Measurements from ENCODE around the gene SMYD3. TPM values are rescaled to one million over a fixed set of nuclear protein-coding genes. Genes with fewer than 3 reads are reported as not detected.

The SMYD3 gene
- polyA plus RNA-seq, 2 of the 4 experiments (the other 2 are of a cell fraction) = 18.2 to 35.2 TPM

- POLR2A ChIA-PET = no interaction called here
- DNase-seq (ENCODE audit: low read depth in 1 of 2, low spot score in 1 of 2) = no peak
Measured at GRCh38 chr1:246161626-246162025, 345.5 kb downstream of the SMYD3 start.

GRCh38 chr1:246160905-246161304, 346.2 kb downstream of the SMYD3 start:
- ChIA-PET POLR2A (no interaction called here), CTCF (interaction anchor here (0.7 to 1.4 kb wide), 2 partner anchors 8 to 331 kb away, joined by 3 read pairs; no protein-coding TSS in a partner anchor)
- Histone ChIP-seq H3K4me3 (no peak overlapping the region), H3K27ac (0 out of 6 replicates have a peak overlapping the region, but pooled peaks of 1 of the 2 experiments have one; percentile 10), H3K4me1 (0 out of 3 replicates have a peak, but pooled peaks cover 4% of the 10 kb centered on the region), H3K9me3 (no peaks in the 10 kb centered on the region), H3K4me2 (no peak overlapping the region)
- FAIRE-seq (no peak), DNase-seq (ENCODE audit: low read depth in 1 of 2, low spot score in 1 of 2) (no peak), ATAC-seq (no peak)
- WGBS (ENCODE audit: missing lambda C conversion rate) = 94% methylated on average over 10 of the region's 10 CpGs
- no peak for TF ChIP-seq RNF2 (IDR thresholded peaks at IDR 0.05; ENCODE audit: borderline replicate concordance, low read depth)
- TF ChIP-seq HDAC2 (IDR thresholded peaks at IDR 0.05) = no peak
- no peak for TF ChIP-seq KDM1A (IDR thresholded peaks at IDR 0.05; ENCODE audit: low read depth)
- TF ChIP-seq NPAS2 (CRISPR knock-in tag; IDR thresholded peaks at IDR 0.05; ENCODE audit: borderline replicate concordance) = no peak

More at GRCh38 chr1:246161626-246162025, 345.5 kb downstream of the SMYD3 start:
- Histone ChIP-seq H3K4me3 (no peak overlapping the region), H3K4me1 (0 out of 3 replicates have a peak, but pooled peaks cover 3% of the 10 kb centered on the region), H3K4me2 (no peak overlapping the region), H3K9me3 (no peaks in the 10 kb centered on the region), H3K27ac (no peak overlapping the region)
- TF ChIP-seq FOSB (CRISPR knock-in tag; IDR thresholded peaks at IDR 0.05) (no peak), HOXB13 (CRISPR knock-in tag; IDR thresholded peaks at IDR 0.05; ENCODE audit: low read depth) (no peak), ESRRA (IDR thresholded peaks at IDR 0.05; ENCODE audit: borderline replicate concordance, low read length) (no peak), POLR2AphosphoS2 (conservative IDR thresholded peaks at IDR 0.05; ENCODE audit: low read length) (no peak), FOXS1 (CRISPR knock-in tag; IDR thresholded peaks at IDR 0.05) (no peak), MAZ (IDR thresholded peaks at IDR 0.05; ENCODE audit: borderline replicate concordance, low read depth, low read length) (no peak), MYC (IDR thresholded peaks at IDR 0.05; ENCODE audit: borderline replicate concordance, low read length) (no peak), MAX (IDR thresholded peaks at IDR 0.05) (no peak), PBX3 (IDR thresholded peaks at IDR 0.05) (no peak), HOXB5 (CRISPR knock-in tag; IDR thresholded peaks at IDR 0.05) (no peak), CBX8 (IDR thresholded peaks at IDR 0.05) (no peak), HDAC2 (IDR thresholded peaks at IDR 0.05) (no peak), NPAS2 (CRISPR knock-in tag; IDR thresholded peaks at IDR 0.05; ENCODE audit: borderline replicate concordance) (no peak), MAFK (IDR thresholded peaks at IDR 0.05; ENCODE audit: partially characterized antibody) (no peak), SMC3 (IDR thresholded peaks at IDR 0.05) (no peak), BHLHE40 (IDR thresholded peaks at IDR 0.05; ENCODE audit: low read depth, low read length) (no peak)
- TF ChIP-seq, protein P1, sequence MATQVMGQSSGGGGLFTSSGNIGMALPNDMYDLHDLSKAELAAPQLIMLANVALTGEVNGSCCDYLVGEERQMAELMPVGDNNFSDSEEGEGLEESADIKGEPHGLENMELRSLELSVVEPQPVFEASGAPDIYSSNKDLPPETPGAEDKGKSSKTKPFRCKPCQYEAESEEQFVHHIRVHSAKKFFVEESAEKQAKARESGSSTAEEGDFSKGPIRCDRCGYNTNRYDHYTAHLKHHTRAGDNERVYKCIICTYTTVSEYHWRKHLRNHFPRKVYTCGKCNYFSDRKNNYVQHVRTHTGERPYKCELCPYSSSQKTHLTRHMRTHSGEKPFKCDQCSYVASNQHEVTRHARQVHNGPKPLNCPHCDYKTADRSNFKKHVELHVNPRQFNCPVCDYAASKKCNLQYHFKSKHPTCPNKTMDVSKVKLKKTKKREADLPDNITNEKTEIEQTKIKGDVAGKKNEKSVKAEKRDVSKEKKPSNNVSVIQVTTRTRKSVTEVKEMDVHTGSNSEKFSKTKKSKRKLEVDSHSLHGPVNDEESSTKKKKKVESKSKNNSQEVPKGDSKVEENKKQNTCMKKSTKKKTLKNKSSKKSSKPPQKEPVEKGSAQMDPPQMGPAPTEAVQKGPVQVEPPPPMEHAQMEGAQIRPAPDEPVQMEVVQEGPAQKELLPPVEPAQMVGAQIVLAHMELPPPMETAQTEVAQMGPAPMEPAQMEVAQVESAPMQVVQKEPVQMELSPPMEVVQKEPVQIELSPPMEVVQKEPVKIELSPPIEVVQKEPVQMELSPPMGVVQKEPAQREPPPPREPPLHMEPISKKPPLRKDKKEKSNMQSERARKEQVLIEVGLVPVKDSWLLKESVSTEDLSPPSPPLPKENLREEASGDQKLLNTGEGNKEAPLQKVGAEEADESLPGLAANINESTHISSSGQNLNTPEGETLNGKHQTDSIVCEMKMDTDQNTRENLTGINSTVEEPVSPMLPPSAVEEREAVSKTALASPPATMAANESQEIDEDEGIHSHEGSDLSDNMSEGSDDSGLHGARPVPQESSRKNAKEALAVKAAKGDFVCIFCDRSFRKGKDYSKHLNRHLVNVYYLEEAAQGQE (IDR thresholded peaks at IDR 0.05) = no peak
- TF ChIP-seq, protein P2, sequence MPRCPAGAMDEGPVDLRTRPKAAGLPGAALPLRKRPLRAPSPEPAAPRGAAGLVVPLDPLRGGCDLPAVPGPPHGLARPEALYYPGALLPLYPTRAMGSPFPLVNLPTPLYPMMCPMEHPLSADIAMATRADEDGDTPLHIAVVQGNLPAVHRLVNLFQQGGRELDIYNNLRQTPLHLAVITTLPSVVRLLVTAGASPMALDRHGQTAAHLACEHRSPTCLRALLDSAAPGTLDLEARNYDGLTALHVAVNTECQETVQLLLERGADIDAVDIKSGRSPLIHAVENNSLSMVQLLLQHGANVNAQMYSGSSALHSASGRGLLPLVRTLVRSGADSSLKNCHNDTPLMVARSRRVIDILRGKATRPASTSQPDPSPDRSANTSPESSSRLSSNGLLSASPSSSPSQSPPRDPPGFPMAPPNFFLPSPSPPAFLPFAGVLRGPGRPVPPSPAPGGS (IDR thresholded peaks at IDR 0.05) = no peak
- no peak for ATAC-seq
- no peak for FAIRE-seq
- 93% methylated on average over 1 of the region's 1 CpG for WGBS (ENCODE audit: missing lambda C conversion rate)
- CTCF ChIA-PET = interaction anchor here (1.4 kb wide), 1 partner anchor 9 kb away, joined by 3 read pairs; no protein-coding TSS in a partner anchor
